ENCODE results near the gene OR10G4.
"Not testable (repeated sequence)": the region's sequence is repeated elsewhere in the genome, so short reads cannot be mapped to it uniquely, and the experiment has no call there.

OR10G4 gene, protein sequence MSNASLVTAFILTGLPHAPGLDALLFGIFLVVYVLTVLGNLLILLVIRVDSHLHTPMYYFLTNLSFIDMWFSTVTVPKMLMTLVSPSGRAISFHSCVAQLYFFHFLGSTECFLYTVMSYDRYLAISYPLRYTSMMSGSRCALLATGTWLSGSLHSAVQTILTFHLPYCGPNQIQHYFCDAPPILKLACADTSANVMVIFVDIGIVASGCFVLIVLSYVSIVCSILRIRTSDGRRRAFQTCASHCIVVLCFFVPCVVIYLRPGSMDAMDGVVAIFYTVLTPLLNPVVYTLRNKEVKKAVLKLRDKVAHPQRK

DNA sequence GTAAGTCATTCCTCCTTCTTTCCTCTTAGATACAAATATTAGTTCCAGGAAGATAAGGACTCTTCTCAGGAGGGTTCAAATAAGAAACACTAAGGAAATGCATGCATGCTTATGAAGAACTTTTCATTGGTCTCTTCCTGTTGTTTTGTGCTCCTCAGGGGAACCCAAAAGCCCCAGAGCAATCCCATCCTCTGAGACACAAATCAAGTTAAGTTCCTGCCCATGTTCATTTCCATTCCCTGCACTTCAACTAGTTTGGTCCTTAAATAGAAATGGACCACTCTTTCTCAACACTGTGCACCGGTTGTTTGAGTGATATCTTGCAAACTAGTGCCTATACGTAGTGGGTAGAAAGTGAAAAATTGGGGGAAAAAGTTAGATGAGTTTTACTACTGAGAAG, at the start of gene OR10G4:
Gene OR10G4 (plus strand): TSS at position 301 of the 400 bp plus-strand sequence. CDS start 2,578 bp downstream, outside the sequence.
- DNase-seq = no peak

DNA sequence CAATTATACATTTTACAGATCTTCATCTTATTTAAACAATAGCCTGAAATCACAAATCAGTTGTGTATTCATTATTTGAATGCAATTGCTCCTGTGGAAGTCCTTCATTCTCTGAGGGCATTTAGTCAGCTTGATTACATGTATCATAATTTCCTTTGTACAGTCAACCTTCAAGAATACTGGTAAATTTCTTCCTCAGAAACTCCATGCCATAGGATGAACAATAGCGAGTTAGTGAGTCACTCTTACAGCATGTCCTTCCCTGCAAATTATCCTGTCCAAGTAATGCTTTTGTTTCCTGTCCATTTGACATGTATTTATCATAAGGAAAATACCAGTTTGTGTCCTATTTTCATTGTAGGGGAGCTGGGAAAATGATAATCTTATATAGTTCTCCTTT, 39.0 kb upstream of the OR10G4 start:
- DNase-seq = no peak

DNA sequence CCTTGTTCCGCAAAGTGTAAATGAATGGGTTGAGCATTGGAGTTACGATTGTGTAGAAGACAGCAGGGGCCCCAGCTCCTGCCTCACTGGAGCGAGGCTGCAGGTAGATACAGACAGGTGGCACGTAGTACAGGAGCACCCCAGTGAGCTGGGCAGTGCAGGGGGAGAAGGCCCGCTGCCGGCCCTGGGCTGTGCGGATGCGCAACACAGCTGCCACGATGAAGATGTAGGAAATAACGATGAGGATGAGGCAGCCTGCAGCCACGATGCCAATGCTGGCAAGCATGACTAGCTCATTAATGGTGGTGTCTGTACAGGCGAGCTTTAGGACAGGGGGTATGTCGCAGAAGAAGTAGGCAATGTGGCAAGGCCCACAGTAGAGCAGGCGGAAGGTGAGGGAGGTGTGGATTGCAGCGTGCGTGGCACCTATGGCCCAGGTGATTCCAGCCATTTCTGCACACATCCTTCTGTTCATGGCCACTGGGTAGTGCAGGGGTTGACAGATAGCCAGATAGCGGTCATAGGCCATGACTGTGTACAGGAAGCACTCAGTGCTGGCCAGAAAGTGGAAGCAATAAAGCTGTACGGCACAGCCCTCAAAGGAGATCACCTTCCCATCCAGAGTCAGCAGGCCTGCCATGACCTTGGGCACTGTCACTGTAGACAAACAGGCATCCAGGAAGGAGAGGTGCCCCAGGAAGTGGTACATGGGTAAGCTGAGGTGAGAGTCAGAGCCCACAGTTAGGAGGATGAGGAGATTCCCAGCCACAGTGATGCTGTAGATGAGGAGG, 35.8 kb upstream of the OR10G4 start:
- DNase-seq = no peak

- DNase-seq = no peak
These were observed 35.0 kb upstream of the OR10G4 start, which contains the start of gene OR10S1 for GRCh38 chr11:123977731-123978347. OR10S1 (minus strand) TSS chr11:123977781; CDS start chr11:123977664, 117 bp downstream.

- DNase-seq = no peak
These were observed 33.5 kb upstream of the OR10G4 start for GRCh38 chr11:123979311-123979710.

DNA sequence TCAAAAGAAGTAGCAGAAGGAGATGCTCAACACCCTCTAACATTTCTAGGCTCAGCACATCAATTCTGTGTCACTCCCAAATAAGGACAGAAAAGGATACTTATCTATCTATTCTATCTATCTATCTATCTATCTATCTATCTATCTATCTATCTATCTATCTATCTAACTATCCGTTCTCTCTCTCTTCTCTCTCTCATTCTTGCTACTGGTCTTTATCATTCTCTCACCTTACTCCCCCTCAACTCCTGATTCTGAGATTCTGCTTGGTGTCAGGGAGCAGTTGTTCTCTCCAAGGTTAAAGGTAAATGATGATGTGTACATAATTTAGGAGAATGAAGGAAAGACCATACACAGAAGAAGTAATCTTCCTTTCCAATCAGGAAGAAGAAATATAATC, 17.7 kb upstream of the OR10G4 start, which contains the start of gene OR10G6:
Gene OR10G6 (minus strand): TSS at position 43 of the 400 bp plus-strand sequence. CDS start 0 bp downstream, at position 43.
- DNase-seq = no peak

DNA sequence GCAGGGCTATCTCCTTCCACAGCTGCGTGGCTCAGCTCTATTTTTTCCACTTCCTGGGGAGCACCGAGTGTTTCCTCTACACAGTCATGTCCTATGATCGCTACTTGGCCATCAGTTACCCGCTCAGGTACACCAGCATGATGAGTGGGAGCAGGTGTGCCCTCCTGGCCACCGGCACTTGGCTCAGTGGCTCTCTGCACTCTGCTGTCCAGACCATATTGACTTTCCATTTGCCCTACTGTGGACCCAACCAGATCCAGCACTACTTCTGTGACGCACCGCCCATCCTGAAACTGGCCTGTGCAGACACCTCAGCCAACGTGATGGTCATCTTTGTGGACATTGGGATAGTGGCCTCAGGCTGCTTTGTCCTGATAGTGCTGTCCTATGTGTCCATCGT, 3.0 kb downstream of the OR10G4 start:
- not testable (repeated sequence) for DNase-seq

DNA sequence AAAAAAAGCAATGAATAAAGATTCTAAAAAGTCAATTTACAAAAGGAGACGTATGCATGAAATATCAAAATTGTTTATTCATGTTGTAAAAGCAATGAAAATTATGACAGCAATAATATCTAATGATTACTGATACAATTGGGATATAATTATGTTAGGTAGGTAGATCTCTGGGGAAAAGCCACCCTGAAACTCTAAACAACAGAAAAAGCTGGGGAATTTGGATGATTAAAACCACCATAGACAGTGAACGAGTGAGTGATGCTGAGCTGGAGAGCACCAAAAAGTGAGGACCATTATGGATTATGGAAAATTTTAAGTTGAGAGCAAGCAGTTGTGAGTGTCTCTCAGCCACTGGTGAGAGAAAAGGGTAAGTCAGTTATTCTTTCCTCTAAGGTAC, 13.7 kb downstream of the OR10G4 start, which contains the start of gene OR10G8:
Gene OR10G8 (plus strand): TSS at position 301 of the 400 bp plus-strand sequence. CDS start 2,825 bp downstream, outside the sequence.
- DNase-seq = no peak

DNA sequence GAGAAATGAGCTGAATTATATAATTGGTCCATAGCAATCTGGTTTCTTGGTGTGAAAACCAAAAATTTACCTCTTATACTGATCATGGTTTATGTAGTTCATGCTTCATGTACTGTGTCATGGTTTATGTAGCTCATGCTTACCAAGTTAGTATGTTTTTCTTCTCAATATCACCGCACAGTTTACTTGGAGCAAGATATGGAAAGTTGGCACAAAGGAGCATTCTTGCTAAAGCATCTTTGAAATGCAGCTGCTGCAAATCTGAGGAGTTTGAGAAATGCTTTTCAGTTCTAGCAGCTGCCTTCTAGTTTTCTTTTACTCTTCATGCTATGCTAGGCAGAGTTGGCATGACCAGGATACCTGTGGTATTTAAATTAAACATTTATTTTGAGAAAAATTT, 23.9 kb downstream of the OR10G4 start:
- no peak for DNase-seq

- no peak for DNase-seq
These were observed 26.8 kb downstream of the OR10G4 start for GRCh38 chr11:124039557-124039956.

GRCh38 chr11:124041254-124041653, 28.5 kb downstream of the OR10G4 start, which contains the start of gene OR10G7:
OR10G7 (minus strand) TSS chr11:124041325; CDS start chr11:124039001, 2,324 bp downstream.
- DNase-seq = no peak

- DNase-seq = no peak
These were observed 30.6 kb downstream of the OR10G4 start for GRCh38 chr11:124043420-124043819.

DNA sequence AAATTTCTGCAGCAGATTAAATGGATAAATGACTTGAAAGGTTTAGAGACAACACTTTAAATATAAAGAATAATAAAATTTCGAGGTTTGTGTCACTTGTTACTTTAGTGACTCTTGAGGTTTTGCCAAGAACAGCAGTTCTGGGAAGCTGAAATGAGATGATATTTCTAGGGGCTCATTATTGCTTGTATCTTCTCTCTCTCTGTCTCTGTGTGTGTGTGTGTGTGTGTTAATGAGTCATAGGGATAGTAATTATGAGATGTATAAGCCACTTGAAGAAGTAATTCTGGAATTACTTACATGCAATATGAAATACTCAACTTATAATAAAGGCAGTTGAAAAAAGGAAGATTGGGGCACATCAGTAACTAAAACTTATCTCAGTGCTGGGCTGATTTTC, 38.0 kb downstream of the OR10G4 start:
- DNase-seq = no peak

GRCh38 chr11:124052966-124053365, 40.2 kb downstream of the OR10G4 start:
- DNase-seq = no peak

All from CD4-positive, alpha-beta T cell treated with Interleukin-21 for 1 hour (primary cell).